PFSK-1 (cell line): ENCODE data around the gene SLC27A3.

ENCODE experiments used
- FOXP2 ChIP-seq: optimal IDR thresholded peaks from 2 replicates; pipeline ENCODE3; 2011; ENCODE audit warnings: borderline replicate concordance, control low read depth, inconsistent platforms; ENCODE audit not compliant: insufficient read depth; ENCODE audit errors: extremely low read length, extremely low read depth
- POLR2AphosphoS5 ChIP-seq: IDR thresholded peaks from 2 replicates; pipeline ENCODE4 v1.6.1; 2012; ENCODE audit warnings: low read depth, mild to moderate bottlenecking, control low read depth, low read length, moderate library complexity
- SIN3A ChIP-seq: IDR thresholded peaks from 2 replicates; pipeline ENCODE4 v1.6.1; 2012; ENCODE audit warnings: mild to moderate bottlenecking, low read length, moderate library complexity, borderline replicate concordance; ENCODE audit not compliant: insufficient read depth
- TAF1 ChIP-seq: IDR thresholded peaks from 2 replicates; pipeline ENCODE4 v1.6.1; 2012; ENCODE audit warnings: low read length, control low read depth, borderline replicate concordance; ENCODE audit not compliant: insufficient read depth
- TF ChIP-seq, protein P1 (sequence below), 2 experiments: IDR thresholded peaks; 2 replicates each; pipeline versions ENCODE4 v1.6.1 to v1.8.0; 2011 to 2012; ENCODE audit warnings: low read depth in 2 of 2, low read length in 2 of 2, control low read depth in 1 of 2, inconsistent platforms in 1 of 2, mild to moderate bottlenecking in 1 of 2, moderate library complexity in 1 of 2; ENCODE audit not compliant: insufficient read depth in 1 of 2

Gene SLC27A3

DNA sequence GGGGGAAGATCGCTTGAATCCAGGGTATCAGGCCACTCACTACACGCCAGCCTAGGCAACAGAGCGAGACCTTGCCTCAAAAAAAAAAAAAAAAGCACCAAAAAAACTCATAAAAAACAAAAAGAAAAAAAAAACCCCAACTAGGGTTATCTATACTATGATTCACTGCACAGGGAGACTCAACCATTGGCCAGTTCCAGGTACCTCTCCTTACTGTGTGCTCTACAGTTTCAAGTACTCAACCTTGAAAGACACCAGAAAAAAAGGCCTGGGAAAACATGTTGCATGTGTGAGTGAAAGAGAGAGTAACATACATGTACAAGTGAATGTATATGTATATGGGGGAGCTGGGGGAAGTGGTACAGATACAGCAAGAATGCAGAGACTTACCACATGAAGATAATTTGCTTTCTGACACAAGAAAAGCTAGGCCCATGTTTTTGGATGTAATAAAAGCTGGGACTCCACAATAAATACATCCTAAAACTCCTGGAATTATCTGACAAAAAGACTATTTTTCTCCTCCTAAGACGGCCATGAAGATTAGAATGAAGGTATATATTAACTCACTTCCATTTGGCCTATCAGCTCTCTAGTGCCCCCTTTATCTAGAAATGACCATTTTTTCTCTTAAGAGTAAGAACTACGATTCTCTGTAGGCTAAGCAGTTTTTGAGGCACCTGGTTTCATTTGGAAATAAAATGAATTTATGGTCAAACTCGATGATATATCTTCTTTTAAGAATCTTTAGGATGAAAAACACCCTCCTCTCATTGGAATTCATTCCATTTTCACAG, 52.2 kb downstream of the SLC27A3 start:
- no peak for TF ChIP-seq FOXP2
- TF ChIP-seq, protein P1, sequence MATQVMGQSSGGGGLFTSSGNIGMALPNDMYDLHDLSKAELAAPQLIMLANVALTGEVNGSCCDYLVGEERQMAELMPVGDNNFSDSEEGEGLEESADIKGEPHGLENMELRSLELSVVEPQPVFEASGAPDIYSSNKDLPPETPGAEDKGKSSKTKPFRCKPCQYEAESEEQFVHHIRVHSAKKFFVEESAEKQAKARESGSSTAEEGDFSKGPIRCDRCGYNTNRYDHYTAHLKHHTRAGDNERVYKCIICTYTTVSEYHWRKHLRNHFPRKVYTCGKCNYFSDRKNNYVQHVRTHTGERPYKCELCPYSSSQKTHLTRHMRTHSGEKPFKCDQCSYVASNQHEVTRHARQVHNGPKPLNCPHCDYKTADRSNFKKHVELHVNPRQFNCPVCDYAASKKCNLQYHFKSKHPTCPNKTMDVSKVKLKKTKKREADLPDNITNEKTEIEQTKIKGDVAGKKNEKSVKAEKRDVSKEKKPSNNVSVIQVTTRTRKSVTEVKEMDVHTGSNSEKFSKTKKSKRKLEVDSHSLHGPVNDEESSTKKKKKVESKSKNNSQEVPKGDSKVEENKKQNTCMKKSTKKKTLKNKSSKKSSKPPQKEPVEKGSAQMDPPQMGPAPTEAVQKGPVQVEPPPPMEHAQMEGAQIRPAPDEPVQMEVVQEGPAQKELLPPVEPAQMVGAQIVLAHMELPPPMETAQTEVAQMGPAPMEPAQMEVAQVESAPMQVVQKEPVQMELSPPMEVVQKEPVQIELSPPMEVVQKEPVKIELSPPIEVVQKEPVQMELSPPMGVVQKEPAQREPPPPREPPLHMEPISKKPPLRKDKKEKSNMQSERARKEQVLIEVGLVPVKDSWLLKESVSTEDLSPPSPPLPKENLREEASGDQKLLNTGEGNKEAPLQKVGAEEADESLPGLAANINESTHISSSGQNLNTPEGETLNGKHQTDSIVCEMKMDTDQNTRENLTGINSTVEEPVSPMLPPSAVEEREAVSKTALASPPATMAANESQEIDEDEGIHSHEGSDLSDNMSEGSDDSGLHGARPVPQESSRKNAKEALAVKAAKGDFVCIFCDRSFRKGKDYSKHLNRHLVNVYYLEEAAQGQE (IDR thresholded peaks at IDR 0.05; ENCODE audit: insufficient read depth in 1 of 2, low read depth in 2 of 2, low read length in 2 of 2): no peak
- no peak for TF ChIP-seq POLR2AphosphoS5
- no peak for TF ChIP-seq TAF1
- TF ChIP-seq SIN3A: no peak
